ENCODE measurements around the gene TMEM43. TPM values are rescaled to one million over a fixed set of nuclear protein-coding genes. Genes with fewer than 3 reads are reported as not detected.

TMEM43 gene
- total and polyA plus RNA-seq, 2 of the 13 experiments (the other 11 are each of a cell fraction or from before 2014, with no cell fraction given): 48.9 to 50.5 TPM

GRCh38 chr3:14124615-14125192 lies at the start of gene TMEM43, which contains the start of gene CHCHD4 (continued):
- TF ChIP-seq KLF12 (CRISPR knock-in tag; IDR thresholded peaks at IDR 0.05; ENCODE audit: borderline replicate concordance) (peak; percentile 46), EZH2 (conservative IDR thresholded peaks at IDR 0.05; ENCODE audit: low read depth, low read length) (no peak), ZNF3 (CRISPR knock-in tag; IDR thresholded peaks at IDR 0.05) (no peak), GABPA (IDR thresholded peaks at IDR 0.05; ENCODE audit: low read depth, low read length) (peak; percentile 40), GABPA (CRISPR knock-in tag; IDR thresholded peaks at IDR 0.05; ENCODE audit: low read depth) (peak; percentile 78), KAT2B (IDR thresholded peaks at IDR 0.05; ENCODE audit: borderline replicate concordance, low read depth, low read length) (no peak), ZNF280B (CRISPR knock-in tag; IDR thresholded peaks at IDR 0.05; ENCODE audit: borderline replicate concordance) (0 out of 2 replicates have a peak, but pooled peaks have one; percentile 48), PPARG (CRISPR knock-in tag; conservative IDR thresholded peaks at IDR 0.05) (0 out of 2 replicates have a peak, but pooled peaks have one; percentile 49), ZNF570 (CRISPR knock-in tag; IDR thresholded peaks at IDR 0.05; ENCODE audit: borderline replicate concordance) (no peak), TIGD3 (CRISPR knock-in tag; IDR thresholded peaks at IDR 0.05; ENCODE audit: borderline replicate concordance) (no peak), HOXA5 (CRISPR knock-in tag; IDR thresholded peaks at IDR 0.05) (0 out of 2 replicates have a peak, but pooled peaks have one; percentile 18), JDP2 (CRISPR knock-in tag; IDR thresholded peaks at IDR 0.05; ENCODE audit: borderline replicate concordance) (no peak), RBM39 (IDR thresholded peaks at IDR 0.05; ENCODE audit: low read depth, low read length, poor library complexity, severe bottlenecking) (peak; percentile 14), NAIF1 (CRISPR knock-in tag; IDR thresholded peaks at IDR 0.05; ENCODE audit: borderline replicate concordance) (no peak; the same call in 1 of the 2 replicates), MTF1 (CRISPR knock-in tag; IDR thresholded peaks at IDR 0.05) (no peak), ZNF580 (CRISPR knock-in tag; IDR thresholded peaks at IDR 0.05; ENCODE audit: borderline replicate concordance, low read depth) (no peak; the same call in 1 of the 2 replicates), RELA (CRISPR knock-in tag; IDR thresholded peaks at IDR 0.05) (no peak), THAP11 (CRISPR knock-in tag; IDR thresholded peaks at IDR 0.05) (peak; percentile 99), ZGPAT (CRISPR knock-in tag; IDR thresholded peaks at IDR 0.05) (peak; percentile 40; the same call in 1 of the 2 replicates), KDM3A (CRISPR knock-in tag; IDR thresholded peaks at IDR 0.05; ENCODE audit: low read depth) (no peak), IKZF1 (IDR thresholded peaks at IDR 0.05) (no peak), U2AF2 (IDR thresholded peaks at IDR 0.05; ENCODE audit: low read depth, low read length) (no peak), ZNF850 (CRISPR knock-in tag; conservative IDR thresholded peaks at IDR 0.05) (no peak), FOXK1 (CRISPR knock-in tag; IDR thresholded peaks at IDR 0.05; ENCODE audit: borderline replicate concordance, low read depth) (peak; percentile 44; the same call in 1 of the 2 replicates), LBX2 (CRISPR knock-in tag; IDR thresholded peaks at IDR 0.05; ENCODE audit: borderline replicate concordance) (no peak)
- TF ChIP-seq, protein P1, sequence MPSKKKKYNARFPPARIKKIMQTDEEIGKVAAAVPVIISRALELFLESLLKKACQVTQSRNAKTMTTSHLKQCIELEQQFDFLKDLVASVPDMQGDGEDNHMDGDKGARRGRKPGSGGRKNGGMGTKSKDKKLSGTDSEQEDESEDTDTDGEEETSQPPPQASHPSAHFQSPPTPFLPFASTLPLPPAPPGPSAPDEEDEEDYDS (CRISPR knock-in tag; IDR thresholded peaks at IDR 0.05): peak; percentile 80
